LHCN-M2 (cell line): ENCODE measurements around the gene AOPEP. TPM values are rescaled to one million over a fixed set of nuclear protein-coding genes. Genes with fewer than 3 reads are reported as not detected.

Source experiments
- DNase-seq: peaks from one replicate; pipeline ENCODE4 v3.0.0-alpha.2; 2012; ENCODE audit warnings: low read depth
- total RNA-seq: library from RNA; depleted of rRNA; stranded (reverse); fragments of >200 nt; gene quantifications from 2 replicates; pipeline ENCODE4 v1.2.3, GENCODE V29; 2014

Gene AOPEP
- total RNA-seq, 1 experiment from 2014 or later: 114 TPM

- DNase-seq: peak; percentile 71
These were observed 380.7 kb downstream of the AOPEP start for GRCh38 chr9:95107001-95107749.

DNA sequence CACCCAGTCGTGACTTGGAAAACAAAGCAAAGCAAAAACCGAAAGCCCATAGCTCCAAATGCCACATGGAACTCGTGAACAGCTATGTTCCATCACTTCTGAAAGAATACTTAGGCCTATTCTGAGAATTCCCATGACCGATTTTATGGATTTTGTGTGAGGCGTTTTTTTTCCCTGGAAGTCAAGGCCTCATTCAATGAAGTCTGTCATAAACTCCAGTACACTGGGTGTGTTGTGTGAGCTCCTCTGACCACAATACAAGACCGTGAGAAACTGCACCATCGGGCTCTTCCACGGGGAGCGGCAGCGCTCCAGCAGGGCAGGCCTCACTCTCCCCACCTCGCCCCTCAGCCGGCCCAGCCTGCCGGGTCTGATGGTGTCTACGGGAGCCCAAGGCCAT is 381.5 kb downstream of the AOPEP start:
- no peak for DNase-seq

DNA sequence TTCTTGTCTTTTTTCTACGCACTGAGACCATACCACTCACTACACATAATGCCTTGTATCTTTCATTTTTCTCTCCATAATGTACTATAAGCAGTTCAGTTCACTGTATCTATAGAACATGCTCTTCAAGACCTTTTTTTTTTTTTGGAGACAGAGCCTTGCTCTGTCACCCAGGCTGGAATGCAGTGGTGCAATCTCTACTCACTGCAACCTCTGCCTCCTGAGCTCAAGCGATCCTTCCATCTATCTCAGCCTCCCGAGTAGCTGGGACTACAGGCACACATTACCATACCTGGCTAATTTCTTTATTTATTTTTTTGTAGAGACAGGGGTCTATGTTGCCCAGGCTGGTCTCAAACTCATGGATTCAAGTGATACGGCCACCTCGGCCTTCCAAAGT is 382.3 kb downstream of the AOPEP start:
- no peak for DNase-seq

GRCh38 chr9:95109456-95109855 is 383.0 kb downstream of the AOPEP start:
- DNase-seq: no peak

DNA sequence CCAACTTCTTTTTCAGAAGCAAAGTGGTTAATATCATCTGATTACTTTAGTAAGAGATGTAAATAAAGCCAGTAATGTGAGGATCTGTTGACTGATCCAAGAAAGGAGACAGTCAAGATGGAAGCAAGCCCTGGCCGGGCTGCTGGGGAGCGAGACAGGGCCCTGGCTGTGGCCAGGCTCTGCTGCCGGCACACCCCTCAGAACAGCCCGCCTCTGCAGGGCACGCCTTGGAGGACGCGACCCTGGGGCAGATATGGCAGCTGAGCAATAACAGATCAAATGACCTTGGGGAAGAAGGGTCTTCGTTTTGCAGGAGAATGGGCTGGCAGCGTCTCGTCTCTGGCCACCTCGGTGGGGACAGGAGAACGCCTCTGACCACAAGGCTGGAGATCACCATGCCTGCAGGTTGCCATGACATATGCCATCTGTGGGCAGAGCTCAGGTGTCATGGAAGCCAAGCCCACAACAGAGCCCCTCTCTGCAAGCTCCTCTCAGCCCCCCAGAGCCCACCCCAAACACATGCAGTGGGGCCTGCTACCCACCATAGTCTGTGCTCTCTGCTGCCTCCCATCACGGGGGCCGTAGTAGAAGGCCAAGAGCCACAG is 384.5 kb downstream of the AOPEP start:
- DNase-seq: no peak

- DNase-seq: no peak
These were observed 385.2 kb downstream of the AOPEP start for GRCh38 chr9:95111716-95112115.

DNA sequence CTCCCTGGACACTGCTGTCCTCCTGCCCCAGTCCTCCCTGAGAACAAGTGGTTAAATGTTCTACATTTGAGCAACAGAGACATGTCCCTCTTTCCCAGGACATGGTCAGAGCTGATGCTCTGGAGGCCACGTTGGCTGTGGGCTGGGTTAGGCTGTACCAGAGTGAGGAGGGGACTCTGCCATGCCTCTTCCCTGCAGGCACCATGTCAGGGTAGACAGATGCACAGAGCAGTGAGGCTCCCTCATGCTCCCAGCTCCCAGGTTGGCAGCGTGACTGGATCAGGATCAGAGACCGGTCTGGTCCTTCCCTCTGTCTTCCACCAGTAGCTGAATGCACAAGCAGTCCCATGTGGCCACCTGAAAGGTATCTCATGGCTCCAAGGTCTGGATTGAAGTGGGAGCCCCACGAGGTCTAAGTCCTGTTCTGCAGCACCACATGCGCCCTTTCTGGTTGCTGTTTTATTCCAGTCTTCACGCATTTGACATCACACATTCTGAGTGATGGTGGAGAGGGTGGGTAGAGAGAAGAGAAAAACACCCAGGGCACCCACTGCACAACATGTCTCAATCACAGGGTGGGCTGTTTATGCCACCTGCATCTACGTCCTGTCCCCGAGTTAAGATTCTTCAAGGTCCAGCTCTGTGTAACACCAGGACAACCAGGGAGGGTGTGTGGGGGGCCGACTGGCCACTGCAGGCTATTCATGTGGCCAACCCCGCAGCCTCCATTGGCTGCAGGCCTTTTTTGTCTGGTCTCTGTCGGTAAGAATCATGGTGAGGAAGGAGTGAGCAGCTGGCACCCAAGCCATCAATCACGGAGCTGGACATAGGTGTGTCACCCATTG is 386.2 kb downstream of the AOPEP start:
- DNase-seq: no peak

DNA sequence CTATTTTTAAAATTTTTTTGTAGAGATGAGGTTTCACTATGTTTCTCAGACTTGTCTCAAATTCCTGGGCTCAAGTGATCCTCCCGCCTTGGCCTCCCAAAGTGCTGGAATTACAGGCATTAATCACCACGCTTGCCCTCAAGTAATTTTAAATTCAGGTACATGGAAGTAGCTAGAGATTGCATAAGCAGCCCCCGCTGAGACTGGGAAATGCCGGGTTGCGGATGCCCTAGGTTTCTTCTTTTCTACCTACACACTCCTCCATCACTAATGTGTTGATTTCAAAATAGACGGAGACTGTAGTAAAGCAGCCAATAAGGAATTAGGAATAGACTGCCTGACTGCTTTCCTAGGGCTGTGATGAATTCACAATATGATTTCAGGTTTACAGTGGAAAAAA is 388.6 kb downstream of the AOPEP start:
- no peak for DNase-seq

GRCh38 chr9:95116002-95116807 is 389.7 kb downstream of the AOPEP start:
- DNase-seq: no peak

- DNase-seq: no peak
These were observed 390.3 kb downstream of the AOPEP start for GRCh38 chr9:95116808-95117204.

GRCh38 chr9:95118596-95118995 is 392.1 kb downstream of the AOPEP start:
- DNase-seq: no peak

DNA sequence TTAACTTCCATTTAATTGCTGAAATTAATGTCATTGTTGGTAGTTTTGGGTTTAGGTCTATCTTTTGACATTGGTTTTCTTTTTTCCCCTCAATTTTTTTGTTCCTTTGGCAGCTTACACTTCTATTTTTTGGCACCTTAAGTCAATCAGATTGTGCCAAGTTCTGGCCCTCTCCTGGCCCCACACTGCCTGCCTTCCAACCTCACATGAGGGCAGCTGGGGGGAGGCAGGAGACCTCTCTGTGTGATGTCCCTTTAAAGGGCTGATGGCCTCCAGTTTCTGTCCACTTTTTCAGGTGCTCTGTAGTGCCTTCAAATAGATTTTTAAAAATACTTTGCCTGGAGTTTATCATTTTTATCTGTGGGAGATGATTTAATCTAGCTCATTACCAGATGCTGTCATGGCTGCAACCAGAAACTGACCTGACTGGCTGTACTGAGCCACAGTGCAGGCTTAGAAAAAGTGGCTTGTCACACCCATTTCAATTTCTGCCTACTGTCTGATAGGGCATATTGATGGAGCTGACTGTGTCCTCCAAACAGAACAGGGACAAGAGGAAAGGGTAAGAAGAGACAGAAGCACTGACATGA is 394.4 kb downstream of the AOPEP start:
- no peak for DNase-seq

DNA sequence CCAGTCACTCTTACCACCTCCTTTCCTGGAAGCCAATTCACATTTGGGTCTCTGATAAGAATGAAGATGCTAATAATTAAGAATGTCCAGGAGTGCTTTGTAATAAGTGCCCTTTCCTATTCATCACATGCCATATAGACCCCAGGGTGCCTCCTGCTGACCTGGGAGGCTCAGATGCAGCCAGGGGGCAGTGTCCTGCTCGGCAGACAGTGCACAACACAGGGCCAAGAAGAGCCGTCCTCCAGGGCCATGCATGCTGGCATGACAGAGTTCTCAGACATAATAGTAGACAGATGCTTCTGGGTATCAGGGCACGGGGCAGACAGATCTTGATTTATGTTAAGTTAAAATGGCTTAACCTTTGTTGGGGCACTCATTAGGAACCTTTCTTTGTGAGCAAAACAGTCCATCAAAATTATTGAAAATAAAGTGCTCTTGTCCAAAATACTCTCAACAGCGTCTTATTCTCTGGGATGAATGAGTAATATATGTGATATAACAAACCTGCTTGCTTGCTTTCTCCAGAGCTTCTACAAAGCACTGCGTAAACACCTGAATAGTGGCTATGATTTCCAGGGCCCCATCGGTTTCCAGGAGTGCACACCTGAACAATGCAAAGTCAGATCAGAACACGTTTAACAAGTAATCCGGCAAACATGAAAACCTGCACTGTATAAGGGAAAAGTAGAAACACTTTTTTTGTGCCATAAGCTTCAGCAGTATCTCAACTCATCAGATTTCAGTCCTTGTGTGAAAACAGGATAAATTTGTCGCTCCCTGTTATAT is 398.3 kb downstream of the AOPEP start:
- no peak for DNase-seq

GRCh38 chr9:95125652-95126051 is 399.2 kb downstream of the AOPEP start:
- DNase-seq: no peak

DNA sequence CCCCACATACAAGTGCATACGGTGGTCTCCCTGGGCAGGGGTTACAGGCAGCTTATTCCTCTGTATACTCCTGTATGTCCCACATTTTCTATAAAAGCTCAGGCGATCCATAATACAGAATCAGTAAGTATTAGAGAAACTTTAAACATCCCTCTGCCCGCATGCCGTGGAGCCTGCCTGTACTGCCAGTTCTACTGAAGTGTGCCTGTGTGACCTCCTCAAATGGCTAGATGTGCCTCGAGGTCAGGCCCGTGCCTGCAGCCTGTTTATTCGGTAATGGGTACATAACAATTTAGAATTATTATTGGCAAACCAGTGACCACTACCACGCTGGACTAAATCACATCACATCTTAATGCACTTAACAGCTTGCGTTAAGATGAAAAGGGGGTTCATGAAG is 400.2 kb downstream of the AOPEP start:
- DNase-seq: no peak

- DNase-seq: peak; percentile 77
These were observed 401.0 kb downstream of the AOPEP start for GRCh38 chr9:95127249-95128176.

- DNase-seq: no peak
These were observed 401.7 kb downstream of the AOPEP start for GRCh38 chr9:95128177-95128524.

DNA sequence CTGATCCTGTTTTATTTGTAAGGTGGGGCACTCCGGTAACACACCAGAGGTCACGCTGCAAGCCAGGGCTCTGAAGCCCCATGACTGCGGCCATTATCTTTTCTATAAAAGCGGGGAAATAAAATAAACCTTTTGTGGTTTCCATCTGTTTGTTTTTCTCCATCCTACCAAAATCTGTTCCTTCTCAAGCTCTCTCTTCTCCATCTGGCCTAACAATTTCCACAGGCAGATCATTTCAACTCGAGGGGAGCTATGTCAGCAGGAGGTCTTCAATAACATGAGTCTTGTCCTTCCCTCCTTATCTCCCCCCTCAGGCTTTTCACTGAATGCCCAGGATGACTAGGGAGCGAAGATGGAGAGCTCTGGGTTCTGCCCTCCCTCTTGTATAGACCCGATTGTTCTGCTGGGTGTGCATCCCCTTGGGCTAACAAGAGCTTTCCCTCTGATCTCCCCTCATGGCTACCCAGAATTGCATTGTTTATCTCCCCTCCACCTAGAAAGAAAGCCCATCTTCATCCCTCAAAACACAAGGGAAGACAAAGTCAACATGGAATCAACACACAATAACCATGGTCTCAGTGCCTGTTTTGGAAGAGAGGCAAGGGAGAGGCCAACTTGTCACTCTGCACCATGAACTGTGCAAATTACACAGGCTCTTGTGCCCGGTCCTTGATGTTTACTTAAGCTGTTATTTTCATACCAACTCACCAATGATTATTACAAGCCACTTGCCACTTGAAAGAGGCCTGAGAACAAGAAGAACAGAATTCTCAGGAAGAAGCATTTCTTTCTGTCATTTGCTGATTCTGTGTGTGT is 403.2 kb downstream of the AOPEP start:
- DNase-seq: no peak

GRCh38 chr9:95130484-95130883 is 404.0 kb downstream of the AOPEP start:
- no peak for DNase-seq
